Stimulated activated CD8-positive, alpha-beta memory T cell treated with anti-CD3 and anti-CD28 coated beads, Interleukin-2, amount 100 ng/mL, for 48 hours (primary cell): ENCODE measurements around the gene ERFL.
A peak's percentile ranks its signal among the peaks of the same experiment; 100 is the strongest.

Experiments
- DNase-seq, 2 donors: peaks; one replicate each; pipeline ENCODE4 v3.0.0-alpha.2; 2020; ENCODE audit warnings: low read depth in 2 of 2

ERFL gene

GRCh38 chr19:41859618-41860418 lies 68.4 kb downstream of the ERFL start, which contains the start of gene RPS19:
TSS of gene RPS19 (plus strand) at chr19:41860255. CDS start at chr19:41860775, 520 bp downstream.
- peak; percentile 93 to 98 for DNase-seq

- DNase-seq: no peak
Observed at GRCh38 chr19:41859213-41859617, 69.0 kb downstream of the ERFL start.
